GM23248 (cell line): ENCODE measurements around the gene ZSWIM6. TPM values are rescaled to one million over a fixed set of nuclear protein-coding genes. Genes with fewer than 3 reads are reported as not detected.
A peak's percentile ranks its signal among the peaks of the same experiment; 100 is the strongest.

Source experiments
- DNase-seq: peaks from one replicate; pipeline ENCODE4 v3.0.0-alpha.2; 2015
- H2AFZ ChIP-seq: fragments of 200-600 bp; sonication (generic); 2 replicates; pipeline ENCODE4 v1.6.1; 2016; ENCODE audit warnings: antibody characterized with exemption
- H3F3A ChIP-seq: fragments of 200-600 bp; sonication (generic); 2 replicates; pipeline ENCODE4 v1.6.1; 2016; ENCODE audit warnings: mild to moderate bottlenecking, antibody characterized with exemption, mixed run types; ENCODE audit not compliant: insufficient read depth
- H3K27ac ChIP-seq: fragments of 200-600 bp; sonication (generic); 2 replicates; pipeline ENCODE4 v1.5.1; 2016; ENCODE audit warnings: mild to moderate bottlenecking
- H3K27me3 ChIP-seq: fragments of 200-600 bp; sonication (generic); replicated peaks from 2 replicates; pipeline ENCODE4 v1.6.1; 2016; ENCODE audit warnings: mild to moderate bottlenecking; ENCODE audit not compliant: insufficient read depth
- H3K36me3 ChIP-seq: fragments of 200-600 bp; sonication (generic); 2 replicates; pipeline ENCODE4 v1.6.1; 2016; ENCODE audit warnings: low read depth, mild to moderate bottlenecking
- H3K4me1 ChIP-seq: fragments of 200-600 bp; sonication (generic); 2 replicates; pipeline ENCODE4 v1.6.1; 2016; ENCODE audit warnings: mild to moderate bottlenecking; ENCODE audit not compliant: insufficient read depth
- H3K4me2 ChIP-seq: fragments of 200-600 bp; sonication (generic); one replicate; pipeline ENCODE4 v1.6.1; 2016; ENCODE audit warnings: mild to moderate bottlenecking; ENCODE audit not compliant: unreplicated experiment
- H3K4me3 ChIP-seq: fragments of 200-600 bp; sonication (generic); 2 replicates; pipeline ENCODE4 v1.5.1; 2016; ENCODE audit warnings: mild to moderate bottlenecking
- H3K79me2 ChIP-seq: fragments of 200-600 bp; sonication (generic); 2 replicates; pipeline ENCODE4 v1.6.1; 2016; ENCODE audit warnings: mild to moderate bottlenecking; ENCODE audit not compliant: insufficient read depth
- H3K9ac ChIP-seq: fragments of 200-600 bp; sonication (generic); 2 replicates; pipeline ENCODE4 v1.6.1; 2016; ENCODE audit warnings: mild to moderate bottlenecking
- H3K9me2 ChIP-seq: fragments of 200-600 bp; sonication (generic); 2 replicates; pipeline ENCODE4 v1.6.1; 2016; ENCODE audit warnings: mixed run types, mild to moderate bottlenecking, moderate library complexity; ENCODE audit not compliant: insufficient read depth
- H3K9me3 ChIP-seq: fragments of 200-600 bp; sonication (generic); one replicate; pipeline ENCODE4 v1.6.1; 2017; ENCODE audit warnings: low read depth
- H4K20me1 ChIP-seq: fragments of 200-600 bp; sonication (generic); 2 replicates; pipeline ENCODE4 v1.6.0; 2016; ENCODE audit not compliant: insufficient read depth
- EZH2 ChIP-seq: fragments of 200-600 bp; sonication (generic); IDR thresholded peaks from 2 replicates; pipeline ENCODE4 v1.6.1; 2018; ENCODE audit warnings: antibody characterized with exemption, mild to moderate bottlenecking; ENCODE audit not compliant: insufficient read depth, poor library complexity, severe bottlenecking
- EZH2phosphoT487 ChIP-seq: fragments of 200-600 bp; sonication (generic); IDR thresholded peaks from 2 replicates; pipeline ENCODE4 v1.6.1; 2018; ENCODE audit warnings: antibody characterized with exemption, moderate library complexity, mild to moderate bottlenecking, low read depth; ENCODE audit not compliant: insufficient read depth
- WGBS, 2 experiments: methylation state at CpG; one replicate each; pipeline ENCODE4 v1.1.6; 2015 to 2017; ENCODE audit warnings: low lambda C conversion rate in 2 of 2, low coverage in 1 of 2; ENCODE audit errors: missing lambda C conversion rate in 2 of 2; 5-methylcytosine and 5-hydroxymethylcytosine counted together
- in situ Hi-C: fragments of 300-500 bp; cut with MboI; formaldehyde crosslinking; loops from 2 replicates; pipeline ENCODE4 v1.15.0; 2020
- polyA plus RNA-seq: library from polyadenylated mRNA; unstranded; fragments of >200 nt; fragmentation: Nextera tagmentation; extraction: Ambion mirVana; gene quantifications from 2 replicates; pipeline ENCODE4 v1.2.1, GENCODE V29; 2016
- total RNA-seq: library from RNA; depleted of rRNA; stranded (reverse); fragments of >200 nt; shearing (Covaris generic); gene quantifications from 2 replicates; pipeline ENCODE4 v1.2.3, GENCODE V29; 2014

ZSWIM6 gene
- total and polyA plus RNA-seq, 2 experiments from 2014 or later = 1.5 to 4.8 TPM

GRCh38 chr5:61357745-61358144 is 25.7 kb downstream of the ZSWIM6 start:
- 75 to 87% methylated on average over 2 of the region's 2 CpGs for WGBS, 2 experiments
- Histone ChIP-seq H3K79me2 (peaks cover 99% of the 10 kb centered on the region), H3K27ac (no peak overlapping the region), H3K9me2 (no peaks in the 10 kb centered on the region), H4K20me1 (peaks cover 19% of the 10 kb centered on the region; the same call in 1 of the 2 replicates), H3K4me2 (no peak overlapping the region), H3K9ac (no peak overlapping the region), H3K9me3 (no peaks in the 10 kb centered on the region), H3F3A (no peaks in the 10 kb centered on the region), H3K4me1 (no peaks in the 10 kb centered on the region), H3K36me3 (no peaks in the 10 kb centered on the region), H2AFZ (no peak overlapping the region), H3K4me3 (no peak overlapping the region), H3K27me3 (no peaks in the 10 kb centered on the region)
- in situ Hi-C loops = no loop called here
- no peak for TF ChIP-seq EZH2
- peak; percentile 9 for DNase-seq

DNA sequence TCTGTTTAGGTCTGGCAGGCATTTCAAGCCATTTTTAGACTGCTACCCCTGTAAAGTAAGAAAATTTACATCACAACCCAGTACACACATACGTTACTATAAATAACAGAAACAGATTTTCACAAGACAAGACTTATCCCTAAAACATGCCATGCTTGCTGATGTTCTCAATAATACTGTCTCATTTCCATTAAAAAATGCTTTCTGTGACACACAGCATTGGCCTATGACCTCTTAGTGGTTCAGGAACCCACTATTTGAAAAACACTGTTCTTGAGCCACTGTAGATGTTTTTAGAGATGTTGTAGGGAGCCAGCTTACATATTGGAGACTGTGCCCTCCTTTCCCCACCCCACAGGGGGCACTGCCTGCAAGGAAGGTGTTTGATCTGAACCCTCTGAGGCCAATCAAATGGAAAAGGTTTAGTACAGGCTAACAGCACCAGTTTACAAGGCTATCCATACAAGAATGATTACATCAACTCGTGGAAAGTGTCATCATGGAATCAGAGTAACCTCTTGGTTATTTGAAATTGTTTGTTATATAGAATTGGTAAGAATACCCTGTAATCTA is 30.8 kb downstream of the ZSWIM6 start:
- Histone ChIP-seq H2AFZ (no peak overlapping the region), H3K4me3 (no peak overlapping the region), H3K79me2 (peaks cover 97% of the 10 kb centered on the region), H3K36me3 (no peaks in the 10 kb centered on the region), H3F3A (no peaks in the 10 kb centered on the region), H3K4me1 (no peaks in the 10 kb centered on the region; the same call in 1 of the 2 replicates), H4K20me1 (peaks cover 10% of the 10 kb centered on the region; the same call in 1 of the 2 replicates), H3K27me3 (no peaks in the 10 kb centered on the region), H3K9ac (no peak overlapping the region), H3K27ac (no peak overlapping the region), H3K9me2 (no peaks in the 10 kb centered on the region), H3K4me2 (no peak overlapping the region), H3K9me3 (no peaks in the 10 kb centered on the region)
- in situ Hi-C loops = no loop called here
- TF ChIP-seq EZH2 (no peak), EZH2phosphoT487 (no peak)
- DNase-seq = peak; percentile 21
- 94 to 96% methylated on average over 2 of the region's 2 CpGs for WGBS, 2 experiments

DNA sequence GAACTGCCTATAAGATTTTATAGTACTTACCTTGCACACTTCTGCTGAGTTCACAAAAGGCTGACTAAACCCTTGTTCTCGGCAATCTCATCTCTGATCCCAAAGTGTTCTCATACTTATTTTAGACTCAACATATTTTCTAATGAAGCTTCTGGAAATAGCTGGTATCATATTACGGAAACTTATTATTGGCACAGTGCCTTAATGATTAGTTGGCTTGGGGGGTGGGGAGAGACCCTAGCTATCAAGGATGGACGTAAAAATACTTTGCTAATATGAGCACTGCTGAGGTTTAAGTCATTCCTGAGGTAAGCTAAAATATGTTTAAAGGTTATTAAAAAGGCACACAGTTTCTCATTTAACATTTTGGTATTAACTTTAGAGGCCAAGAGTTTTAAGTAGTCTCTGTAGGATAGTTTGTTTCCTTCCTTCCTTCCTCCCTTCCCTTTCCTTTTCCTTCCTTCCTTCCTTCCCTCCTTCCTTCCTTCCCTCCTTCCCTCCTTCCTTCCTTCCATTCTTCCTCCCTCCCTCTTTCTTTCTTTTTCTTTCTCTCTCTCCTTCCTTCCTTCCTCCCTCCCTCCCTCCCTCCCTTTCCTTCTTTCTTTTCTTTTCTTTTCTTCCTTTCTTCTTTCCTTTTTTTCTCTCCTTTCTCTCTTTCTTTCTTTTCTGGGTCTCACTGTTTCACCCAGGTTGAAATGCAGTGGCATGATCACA is 31.5 kb downstream of the ZSWIM6 start:
- in situ Hi-C loops = no loop called here
- H3K27ac ChIP-seq = no peak overlapping the region
- H3K36me3 ChIP-seq = no peaks in the 10 kb centered on the region
- H3K9ac ChIP-seq = no peak overlapping the region
- no peaks in the 10 kb centered on the region for H3K27me3 ChIP-seq
- H3K4me2 ChIP-seq = no peak overlapping the region
- no peak overlapping the region for H2AFZ ChIP-seq
- TF ChIP-seq EZH2 = no peak
- TF ChIP-seq EZH2phosphoT487 = no peak
- no peak overlapping the region for H3K4me3 ChIP-seq
- no peaks in the 10 kb centered on the region for H3K9me2 ChIP-seq
- no peaks in the 10 kb centered on the region; the same call in 1 of the 2 replicates for H3K4me1 ChIP-seq
- DNase-seq = no peak
- 95 to 98% methylated on average over 3 of the region's 3 CpGs for WGBS, 2 experiments
- peaks cover 97% of the 10 kb centered on the region for H3K79me2 ChIP-seq
- peaks cover 11% of the 10 kb centered on the region; the same call in 1 of the 2 replicates for H4K20me1 ChIP-seq
- no peaks in the 10 kb centered on the region for H3F3A ChIP-seq
- H3K9me3 ChIP-seq = no peaks in the 10 kb centered on the region

- Histone ChIP-seq H4K20me1 (peaks cover 12% of the 10 kb centered on the region; the same call in 1 of the 2 replicates), H3K9ac (no peak overlapping the region), H3K27ac (no peak overlapping the region), H3K4me3 (no peak overlapping the region), H2AFZ (no peak overlapping the region), H3K9me3 (no peaks in the 10 kb centered on the region), H3K9me2 (no peaks in the 10 kb centered on the region), H3K36me3 (no peaks in the 10 kb centered on the region), H3K27me3 (no peaks in the 10 kb centered on the region), H3K79me2 (peaks cover 97% of the 10 kb centered on the region), H3K4me2 (no peak overlapping the region), H3F3A (no peaks in the 10 kb centered on the region), H3K4me1 (no peaks in the 10 kb centered on the region; the same call in 1 of the 2 replicates)
- in situ Hi-C loops = no loop called here
- TF ChIP-seq EZH2 (no peak), EZH2phosphoT487 (no peak)
- no peak for DNase-seq
- WGBS, 2 experiments = 96 to 99% methylated on average over 7 of the region's 7 CpGs
These were observed 34.6 kb downstream of the ZSWIM6 start for GRCh38 chr5:61366497-61367240.
